ENCODE data around the gene TEAD4. TPM values are rescaled to one million over a fixed set of nuclear protein-coding genes. Genes with fewer than 3 reads are reported as not detected.

The TEAD4 gene
- total and polyA plus RNA-seq, 2 donors (not counting 1 experiment from before 2014, with no cell fraction given): 6.3 to 14.3 TPM

- Histone ChIP-seq H3K79me2 (ENCODE audit: control insufficient read depth, insufficient read depth, low read length) (no peaks in the 10 kb centered on the region), H2AFZ (ENCODE audit: low read length) (no peak overlapping the region), H3K9me3 (ENCODE audit: control insufficient read depth, insufficient read depth, low read depth, low read length) (no peaks in the 10 kb centered on the region), H3K9ac (ENCODE audit: insufficient read depth, low read length) (no peak overlapping the region), H4K20me1 (ENCODE audit: control insufficient read depth, extremely low read depth, insufficient read depth, low read length) (no peaks in the 10 kb centered on the region), H3K27me3 (ENCODE audit: control insufficient read depth, insufficient read depth, low read length) (no peaks in the 10 kb centered on the region), H3K27ac (ENCODE audit: insufficient read depth, low read length) (no peak overlapping the region), H3K4me3 (replicated peaks in 1 of 4; ENCODE audit: control extremely low read depth in 1 of 4, insufficient read depth in 1 of 4, low read depth in 3 of 4, low read length in 4 of 4) (no peak overlapping the region), H3K4me2 (ENCODE audit: extremely low read depth, insufficient read depth, low read length) (no peak overlapping the region), H3K4me1 (ENCODE audit: control insufficient read depth, extremely low read depth, insufficient read depth, low read length) (no peaks in the 10 kb centered on the region), H3K36me3 (ENCODE audit: control insufficient read depth, insufficient read depth, low read length) (peaks cover 1% of the 10 kb centered on the region)
- no peak for TF ChIP-seq EZH2 (IDR thresholded peaks at IDR 0.05; ENCODE audit: low read length, missing control alignments)
- TF ChIP-seq, protein P1, sequence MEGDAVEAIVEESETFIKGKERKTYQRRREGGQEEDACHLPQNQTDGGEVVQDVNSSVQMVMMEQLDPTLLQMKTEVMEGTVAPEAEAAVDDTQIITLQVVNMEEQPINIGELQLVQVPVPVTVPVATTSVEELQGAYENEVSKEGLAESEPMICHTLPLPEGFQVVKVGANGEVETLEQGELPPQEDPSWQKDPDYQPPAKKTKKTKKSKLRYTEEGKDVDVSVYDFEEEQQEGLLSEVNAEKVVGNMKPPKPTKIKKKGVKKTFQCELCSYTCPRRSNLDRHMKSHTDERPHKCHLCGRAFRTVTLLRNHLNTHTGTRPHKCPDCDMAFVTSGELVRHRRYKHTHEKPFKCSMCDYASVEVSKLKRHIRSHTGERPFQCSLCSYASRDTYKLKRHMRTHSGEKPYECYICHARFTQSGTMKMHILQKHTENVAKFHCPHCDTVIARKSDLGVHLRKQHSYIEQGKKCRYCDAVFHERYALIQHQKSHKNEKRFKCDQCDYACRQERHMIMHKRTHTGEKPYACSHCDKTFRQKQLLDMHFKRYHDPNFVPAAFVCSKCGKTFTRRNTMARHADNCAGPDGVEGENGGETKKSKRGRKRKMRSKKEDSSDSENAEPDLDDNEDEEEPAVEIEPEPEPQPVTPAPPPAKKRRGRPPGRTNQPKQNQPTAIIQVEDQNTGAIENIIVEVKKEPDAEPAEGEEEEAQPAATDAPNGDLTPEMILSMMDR (conservative IDR thresholded peaks at IDR 0.05 in 1 of 2, IDR thresholded peaks at IDR 0.05 in 1 of 2; ENCODE audit: low read depth in 1 of 2, low read length in 2 of 2): no peak
- no peak for DNase-seq (ENCODE audit: low read depth in 2 of 2)
These were observed 21.4 kb downstream of the TEAD4 start for GRCh38 chr12:2980630-2981029.

GRCh38 chr12:2982361-2982760 lies 23.2 kb downstream of the TEAD4 start:
- Histone ChIP-seq H3K27me3 (ENCODE audit: control insufficient read depth, insufficient read depth, low read length) (no peaks in the 10 kb centered on the region), H3K4me3 (replicated peaks in 1 of 4; ENCODE audit: control extremely low read depth in 1 of 4, insufficient read depth in 1 of 4, low read depth in 3 of 4, low read length in 4 of 4) (no peak overlapping the region), H3K9ac (ENCODE audit: insufficient read depth, low read length) (no peak overlapping the region), H4K20me1 (ENCODE audit: control insufficient read depth, extremely low read depth, insufficient read depth, low read length) (no peaks in the 10 kb centered on the region), H3K27ac (ENCODE audit: insufficient read depth, low read length) (no peak overlapping the region), H3K9me3 (ENCODE audit: control insufficient read depth, insufficient read depth, low read depth, low read length) (no peaks in the 10 kb centered on the region), H2AFZ (ENCODE audit: low read length) (no peak overlapping the region), H3K36me3 (ENCODE audit: control insufficient read depth, insufficient read depth, low read length) (peaks cover 1% of the 10 kb centered on the region), H3K4me1 (ENCODE audit: control insufficient read depth, extremely low read depth, insufficient read depth, low read length) (no peaks in the 10 kb centered on the region), H3K79me2 (ENCODE audit: control insufficient read depth, insufficient read depth, low read length) (no peaks in the 10 kb centered on the region), H3K4me2 (ENCODE audit: extremely low read depth, insufficient read depth, low read length) (no peak overlapping the region)
- no peak for DNase-seq (ENCODE audit: low read depth in 2 of 2)
- TF ChIP-seq, protein P1 (conservative IDR thresholded peaks at IDR 0.05 in 1 of 2, IDR thresholded peaks at IDR 0.05 in 1 of 2; ENCODE audit: low read depth in 1 of 2, low read length in 2 of 2): no peak
- TF ChIP-seq EZH2 (IDR thresholded peaks at IDR 0.05; ENCODE audit: low read length, missing control alignments): no peak

DNA sequence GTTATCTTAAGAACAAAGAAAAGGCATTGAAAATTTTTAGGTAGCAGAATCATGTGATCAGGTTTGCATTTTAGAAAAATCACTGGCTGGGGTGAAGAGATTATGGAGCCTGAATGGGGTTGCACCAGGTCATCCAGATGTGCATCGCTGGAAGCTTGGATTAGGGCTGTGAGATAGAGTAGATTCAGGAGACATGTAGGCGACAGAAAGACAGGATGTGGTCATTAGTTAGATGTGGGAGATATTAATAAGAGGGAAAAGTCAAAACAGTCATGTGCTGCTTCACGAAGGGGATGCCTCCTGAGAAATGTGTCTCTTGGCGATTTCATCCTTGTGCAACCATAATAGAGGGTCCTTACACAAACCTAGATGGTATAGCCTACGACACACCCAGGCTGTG lies 25.1 kb downstream of the TEAD4 start:
- Histone ChIP-seq H3K9me3 (ENCODE audit: control insufficient read depth, insufficient read depth, low read depth, low read length) (no peaks in the 10 kb centered on the region), H3K27ac (ENCODE audit: insufficient read depth, low read length) (no peak overlapping the region), H3K4me2 (ENCODE audit: extremely low read depth, insufficient read depth, low read length) (no peak overlapping the region), H3K4me1 (ENCODE audit: control insufficient read depth, extremely low read depth, insufficient read depth, low read length) (no peaks in the 10 kb centered on the region), H3K36me3 (ENCODE audit: control insufficient read depth, insufficient read depth, low read length) (peaks cover 1% of the 10 kb centered on the region), H3K9ac (ENCODE audit: insufficient read depth, low read length) (no peak overlapping the region), H3K79me2 (ENCODE audit: control insufficient read depth, insufficient read depth, low read length) (no peaks in the 10 kb centered on the region), H2AFZ (ENCODE audit: low read length) (no peak overlapping the region), H3K27me3 (ENCODE audit: control insufficient read depth, insufficient read depth, low read length) (no peaks in the 10 kb centered on the region), H4K20me1 (ENCODE audit: control insufficient read depth, extremely low read depth, insufficient read depth, low read length) (no peaks in the 10 kb centered on the region), H3K4me3 (replicated peaks in 1 of 4; ENCODE audit: control extremely low read depth in 1 of 4, insufficient read depth in 1 of 4, low read depth in 3 of 4, low read length in 4 of 4) (no peak overlapping the region)
- DNase-seq (ENCODE audit: low read depth in 2 of 2): no peak
- TF ChIP-seq, protein P1 (conservative IDR thresholded peaks at IDR 0.05 in 1 of 2, IDR thresholded peaks at IDR 0.05 in 1 of 2; ENCODE audit: low read depth in 1 of 2, low read length in 2 of 2): no peak
- no peak for TF ChIP-seq EZH2 (IDR thresholded peaks at IDR 0.05; ENCODE audit: low read length, missing control alignments)
